AG10803 (cell line): ENCODE measurements around the gene EXOC4.

Experiments used
- DNase-seq: peaks from one replicate; pipeline ENCODE4 v3.0.0; 2010; ENCODE audit warnings: low read depth
- H3K4me3 ChIP-seq: 2 replicates; pipeline ENCODE4 v1.5.1; 2011; ENCODE audit warnings: mild to moderate bottlenecking, low read length, control low read depth
- CTCF ChIP-seq: conservative IDR thresholded peaks from 2 replicates; pipeline ENCODE4 v1.5.1; 2011; ENCODE audit warnings: mild to moderate bottlenecking, low read length, control low read depth, inconsistent platforms

EXOC4 gene

GRCh38 chr7:133568544-133568943 is 315.7 kb downstream of the EXOC4 start:
- no peak overlapping the region for H3K4me3 ChIP-seq
- no peak for TF ChIP-seq CTCF
- DNase-seq: no peak

DNA sequence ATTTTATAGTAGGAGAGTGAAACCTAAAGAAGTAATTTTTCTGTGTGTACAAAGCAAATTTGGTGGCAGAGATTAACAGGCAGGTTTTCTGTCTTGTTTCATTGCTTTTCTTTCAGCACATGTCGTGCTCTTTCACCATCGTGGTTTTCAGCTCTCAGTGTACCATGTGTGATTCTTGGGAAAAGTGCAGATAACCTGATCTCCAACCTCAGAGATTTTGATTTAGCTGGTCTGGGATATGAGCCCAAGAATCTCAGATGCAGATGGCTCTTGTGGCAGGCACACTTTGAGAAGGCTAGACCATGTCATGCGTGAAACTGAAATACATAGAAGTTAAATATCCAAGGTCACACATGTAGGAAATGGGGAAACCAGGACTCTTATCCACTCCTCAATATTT is 317.4 kb downstream of the EXOC4 start:
- TF ChIP-seq CTCF: no peak
- no peak overlapping the region for H3K4me3 ChIP-seq
- DNase-seq: peak; percentile 61

- H3K4me3 ChIP-seq: no peak overlapping the region
- TF ChIP-seq CTCF: no peak
Measured at GRCh38 chr7:133571076-133571475, 318.2 kb downstream of the EXOC4 start.

DNA sequence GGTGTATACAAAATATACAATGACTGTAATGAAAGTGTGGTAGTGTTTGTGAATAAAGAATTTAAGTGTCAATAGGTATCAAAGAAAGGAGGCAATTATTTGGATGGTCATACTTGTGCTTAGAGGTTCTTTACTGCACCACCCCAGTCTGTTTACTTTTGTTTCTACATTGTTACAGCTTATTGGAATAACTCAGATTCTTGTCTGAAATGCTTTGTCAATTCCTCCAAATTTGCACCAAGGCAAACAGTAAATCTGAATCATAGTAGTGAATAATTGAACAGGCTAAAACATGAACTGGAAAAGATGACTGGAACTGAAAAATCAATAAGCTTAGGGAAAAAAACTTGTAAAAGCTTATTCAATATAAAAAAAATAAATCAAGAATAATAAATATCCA is 319.2 kb downstream of the EXOC4 start:
- no peak for TF ChIP-seq CTCF
- DNase-seq: peak; percentile 27
- no peak overlapping the region for H3K4me3 ChIP-seq

More at GRCh38 chr7:133571076-133571475, 318.2 kb downstream of the EXOC4 start:
- peak; percentile 78 for DNase-seq

GRCh38 chr7:133572843-133573242 is 320.0 kb downstream of the EXOC4 start:
- no peak for DNase-seq
- H3K4me3 ChIP-seq: no peak overlapping the region
- TF ChIP-seq CTCF: no peak

- DNase-seq: no peak
- no peak overlapping the region for H3K4me3 ChIP-seq
- no peak for TF ChIP-seq CTCF
Measured at GRCh38 chr7:133573554-133574265, 320.8 kb downstream of the EXOC4 start.

DNA sequence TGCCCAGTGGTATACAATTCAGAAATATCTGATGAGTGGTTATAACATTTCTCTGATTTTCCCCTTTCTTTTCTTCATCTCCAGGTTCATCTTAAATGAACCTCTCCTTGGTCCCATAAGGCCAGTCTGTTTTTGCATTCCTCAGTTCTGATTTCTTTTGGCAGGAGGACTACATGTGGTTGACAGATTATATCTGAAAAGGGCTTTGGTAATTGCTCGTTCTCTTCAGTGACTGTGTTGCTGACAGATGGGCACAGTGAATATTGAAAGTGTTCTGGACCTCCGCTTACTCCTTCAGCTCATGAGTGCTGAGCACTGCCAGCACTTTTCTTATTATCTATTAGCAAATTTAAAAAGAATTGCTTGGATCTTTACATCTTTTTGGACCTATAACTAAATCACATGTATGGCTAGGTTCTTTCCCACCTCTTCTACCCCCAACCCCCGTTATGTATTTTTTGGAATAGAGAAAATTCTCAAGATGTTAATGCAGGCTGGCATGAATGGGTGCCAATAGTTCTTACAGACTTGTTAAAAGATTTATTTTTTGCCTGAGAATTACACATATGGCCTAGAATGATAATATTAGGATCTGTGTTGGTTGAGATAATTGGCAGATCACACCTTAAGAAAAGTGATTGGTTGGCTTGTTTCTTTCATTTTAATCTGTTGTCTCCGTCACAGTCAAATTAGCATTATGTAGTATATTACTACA is 323.0 kb downstream of the EXOC4 start:
- TF ChIP-seq CTCF: no peak
- no peak overlapping the region; the same call in 1 of the 2 replicates for H3K4me3 ChIP-seq
- peak; percentile 77 for DNase-seq
